KMS-11 (cell line): ENCODE data around the gene C1orf35.

Source experiments
- H2AFZ ChIP-seq: fragments of 200-600 bp; sonication (generic); 2 replicates; pipeline ENCODE4 v1.6.1; 2016; ENCODE audit warnings: antibody characterized with exemption, mixed run types, low read depth
- H3K27ac ChIP-seq: fragments of 200-600 bp; sonication (generic); 2 replicates; pipeline ENCODE4 v1.6.1; 2016; ENCODE audit warnings: mild to moderate bottlenecking, mixed run types
- H3K27me3 ChIP-seq: fragments of 200-600 bp; sonication (generic); 2 replicates; pipeline ENCODE4 v1.6.1; 2017; ENCODE audit warnings: mild to moderate bottlenecking, low read depth, mixed run types, moderate library complexity; ENCODE audit not compliant: insufficient read depth
- H3K36me3 ChIP-seq: fragments of 200-600 bp; sonication (generic); 2 replicates; pipeline ENCODE4 v1.6.1; 2017; ENCODE audit warnings: mild to moderate bottlenecking, mixed run types; ENCODE audit not compliant: insufficient read depth
- H3K4me1 ChIP-seq: fragments of 200-600 bp; sonication (generic); 2 replicates; pipeline ENCODE4 v1.6.1; 2016; ENCODE audit warnings: mild to moderate bottlenecking, low read depth, mixed run types; ENCODE audit not compliant: poor library complexity, severe bottlenecking
- H3K4me2 ChIP-seq: fragments of 200-600 bp; sonication (generic); 2 replicates; pipeline ENCODE4 v1.7.0; 2016; ENCODE audit warnings: mild to moderate bottlenecking, mixed run types
- H3K4me3 ChIP-seq: fragments of 200-600 bp; sonication (generic); IDR thresholded peaks from 2 replicates; pipeline ENCODE4 v1.6.1; 2017; ENCODE audit warnings: low read depth, low read length, mixed read lengths; ENCODE audit not compliant: insufficient read depth
- H3K79me2 ChIP-seq: fragments of 200-600 bp; sonication (generic); 2 replicates; pipeline ENCODE4 v1.6.1; 2016; ENCODE audit warnings: low read depth, mixed run types; ENCODE audit not compliant: insufficient read depth
- H3K9ac ChIP-seq: fragments of 200-600 bp; sonication (generic); 2 replicates; pipeline ENCODE4 v1.6.1; 2016; ENCODE audit warnings: mild to moderate bottlenecking, mixed run types
- H4K20me1 ChIP-seq: fragments of 200-600 bp; sonication (generic); 2 replicates; pipeline ENCODE4 v1.6.1; 2016; ENCODE audit warnings: mild to moderate bottlenecking, mixed run types; ENCODE audit not compliant: insufficient read depth
- TF ChIP-seq, protein P1 (sequence below): fragments of 200-600 bp; sonication (generic); conservative IDR thresholded peaks from 2 replicates; pipeline ENCODE4 v1.6.1; 2017; ENCODE audit warnings: low read depth, mild to moderate bottlenecking, antibody characterized with exemption, low read length, moderate library complexity, mixed read lengths

The C1orf35 gene

DNA sequence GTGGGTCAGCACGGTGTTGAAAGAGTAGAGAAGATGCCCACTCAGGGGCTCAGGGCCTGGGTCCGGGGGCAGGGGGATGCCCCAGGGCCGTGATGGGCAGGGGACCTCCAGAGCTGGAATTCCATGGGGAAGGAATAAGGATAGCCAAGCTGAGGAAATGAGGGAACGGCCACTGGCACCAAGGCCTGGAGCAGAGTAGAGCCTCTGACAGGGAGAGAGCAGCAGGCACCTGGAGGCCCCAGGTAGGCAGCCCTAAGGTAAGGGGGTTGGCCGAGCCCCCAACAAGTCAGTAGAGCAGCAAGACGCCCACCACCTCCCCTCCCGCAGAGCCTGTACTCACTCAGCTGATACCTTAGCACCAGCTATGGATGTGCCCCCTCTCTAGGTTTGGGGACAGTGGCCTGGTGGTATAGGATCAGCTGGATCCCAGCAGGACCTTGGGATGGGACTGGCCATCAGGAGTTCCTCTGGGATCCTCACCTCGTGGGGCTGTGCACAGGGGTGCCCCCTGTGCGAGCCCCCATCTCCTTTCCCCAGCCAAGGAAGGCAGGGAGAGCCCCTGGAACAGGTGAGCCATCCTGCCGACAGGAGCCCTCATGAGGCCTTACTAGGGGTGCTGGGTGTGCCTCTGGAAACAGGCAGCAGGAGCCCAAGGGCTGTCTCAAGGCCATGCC is 41.6 kb downstream of the C1orf35 start:
- TF ChIP-seq, protein P1, sequence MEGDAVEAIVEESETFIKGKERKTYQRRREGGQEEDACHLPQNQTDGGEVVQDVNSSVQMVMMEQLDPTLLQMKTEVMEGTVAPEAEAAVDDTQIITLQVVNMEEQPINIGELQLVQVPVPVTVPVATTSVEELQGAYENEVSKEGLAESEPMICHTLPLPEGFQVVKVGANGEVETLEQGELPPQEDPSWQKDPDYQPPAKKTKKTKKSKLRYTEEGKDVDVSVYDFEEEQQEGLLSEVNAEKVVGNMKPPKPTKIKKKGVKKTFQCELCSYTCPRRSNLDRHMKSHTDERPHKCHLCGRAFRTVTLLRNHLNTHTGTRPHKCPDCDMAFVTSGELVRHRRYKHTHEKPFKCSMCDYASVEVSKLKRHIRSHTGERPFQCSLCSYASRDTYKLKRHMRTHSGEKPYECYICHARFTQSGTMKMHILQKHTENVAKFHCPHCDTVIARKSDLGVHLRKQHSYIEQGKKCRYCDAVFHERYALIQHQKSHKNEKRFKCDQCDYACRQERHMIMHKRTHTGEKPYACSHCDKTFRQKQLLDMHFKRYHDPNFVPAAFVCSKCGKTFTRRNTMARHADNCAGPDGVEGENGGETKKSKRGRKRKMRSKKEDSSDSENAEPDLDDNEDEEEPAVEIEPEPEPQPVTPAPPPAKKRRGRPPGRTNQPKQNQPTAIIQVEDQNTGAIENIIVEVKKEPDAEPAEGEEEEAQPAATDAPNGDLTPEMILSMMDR: no peak
- Histone ChIP-seq H3K27me3 (peaks cover 5% of the 10 kb centered on the region), H4K20me1 (no peaks in the 10 kb centered on the region), H2AFZ (no peak overlapping the region), H3K79me2 (no peaks in the 10 kb centered on the region), H3K36me3 (no peaks in the 10 kb centered on the region), H3K4me3 (no peak overlapping the region), H3K9ac (no peak overlapping the region), H3K4me1 (no peaks in the 10 kb centered on the region), H3K27ac (no peak overlapping the region), H3K4me2 (no peak overlapping the region)

DNA sequence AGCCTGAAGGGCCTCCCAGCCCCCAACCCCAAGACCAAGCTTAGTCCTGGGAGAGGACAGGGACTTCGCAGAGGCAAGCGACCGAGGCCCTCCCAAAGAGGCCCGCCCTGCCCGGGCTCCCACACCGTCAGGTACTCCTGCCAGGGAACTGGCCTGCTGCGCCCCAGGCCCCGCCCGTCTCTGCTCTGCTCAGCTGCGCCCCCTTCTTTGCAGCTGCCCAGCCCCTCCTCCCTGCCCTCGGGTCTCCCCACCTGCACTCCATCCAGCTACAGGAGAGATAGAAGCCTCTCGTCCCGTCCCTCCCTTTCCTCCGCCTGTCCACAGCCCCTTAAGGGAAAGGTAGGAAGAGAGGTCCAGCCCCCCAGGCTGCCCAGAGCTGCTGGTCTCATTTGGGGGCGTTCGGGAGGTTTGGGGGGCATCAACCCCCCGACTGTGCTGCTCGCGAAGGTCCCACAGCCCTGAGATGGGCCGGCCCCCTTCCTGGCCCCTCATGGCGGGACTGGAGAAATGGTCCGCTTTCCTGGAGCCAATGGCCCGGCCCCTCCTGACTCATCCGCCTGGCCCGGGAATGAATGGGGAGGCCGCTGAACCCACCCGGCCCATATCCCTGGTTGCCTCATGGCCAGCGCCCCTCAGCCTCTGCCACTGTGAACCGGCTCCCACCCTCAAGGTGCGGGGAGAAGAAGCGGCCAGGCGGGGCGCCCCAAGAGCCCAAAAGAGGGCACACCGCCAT is 42.5 kb downstream of the C1orf35 start:
- peak overlapping the region; percentile 76 for H3K4me3 ChIP-seq
- no peaks in the 10 kb centered on the region for H3K79me2 ChIP-seq
- H4K20me1 ChIP-seq: no peaks in the 10 kb centered on the region
- H3K27ac ChIP-seq: no peak overlapping the region
- TF ChIP-seq, protein P1: no peak
- peak overlapping the region; percentile 77 for H3K4me2 ChIP-seq
- no peak overlapping the region; the same call in 1 of the 2 replicates for H3K9ac ChIP-seq
- peak overlapping the region; percentile 98 for H2AFZ ChIP-seq
- H3K36me3 ChIP-seq: no peaks in the 10 kb centered on the region
- no peaks in the 10 kb centered on the region; the same call in 1 of the 2 replicates for H3K27me3 ChIP-seq
- H3K4me1 ChIP-seq: no peaks in the 10 kb centered on the region

DNA sequence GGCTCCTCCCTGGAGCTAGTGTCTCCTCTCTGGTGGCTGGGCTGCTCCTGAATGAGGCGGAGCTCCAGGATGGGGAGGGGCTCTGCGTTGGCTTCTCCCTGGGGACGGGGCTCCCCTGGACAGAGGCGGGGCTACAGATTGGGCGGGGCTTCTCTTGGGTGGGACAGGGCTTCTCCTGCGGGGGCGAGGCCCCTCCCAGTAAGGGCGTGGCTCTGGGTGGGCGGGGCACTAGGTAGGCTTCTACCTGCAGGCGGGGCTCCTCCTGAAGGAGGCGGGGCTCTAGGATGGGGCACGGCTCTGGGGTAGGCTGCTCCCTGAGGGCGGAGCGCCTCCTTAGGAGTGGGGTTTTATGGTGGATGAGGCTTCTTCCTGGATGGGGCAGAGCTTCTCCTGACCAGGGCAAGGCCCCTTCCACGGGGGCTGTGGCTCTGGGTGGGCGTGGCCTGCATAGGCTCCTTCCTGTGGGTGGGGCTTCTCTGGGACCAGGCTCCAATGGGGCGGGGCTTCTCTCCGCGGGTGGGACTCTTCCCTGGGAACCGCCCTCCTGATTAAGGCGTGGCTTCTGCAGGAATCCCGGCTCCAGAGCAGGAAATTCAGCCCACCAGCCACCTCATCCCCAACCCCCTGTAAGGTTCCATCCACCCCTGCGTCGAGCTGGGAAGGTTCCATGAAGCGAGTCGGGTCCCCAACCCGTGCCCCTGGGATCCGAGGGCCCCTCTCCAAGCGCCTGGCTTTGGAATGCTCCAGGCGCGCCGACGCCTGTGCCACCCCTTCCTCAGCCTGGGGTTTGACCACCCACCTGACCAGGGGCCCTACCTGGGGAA is 43.3 kb downstream of the C1orf35 start:
- Histone ChIP-seq H3K4me2 (peak overlapping the region; percentile 77), H3K4me3 (peak overlapping the region; percentile 76), H3K4me1 (no peaks in the 10 kb centered on the region), H4K20me1 (no peaks in the 10 kb centered on the region), H3K9ac (no peak overlapping the region; the same call in 1 of the 2 replicates), H3K36me3 (no peaks in the 10 kb centered on the region), H3K27me3 (no peaks in the 10 kb centered on the region; the same call in 1 of the 2 replicates), H3K27ac (no peak overlapping the region), H3K79me2 (no peaks in the 10 kb centered on the region), H2AFZ (peak overlapping the region; percentile 98)
- TF ChIP-seq, protein P1: no peak

DNA sequence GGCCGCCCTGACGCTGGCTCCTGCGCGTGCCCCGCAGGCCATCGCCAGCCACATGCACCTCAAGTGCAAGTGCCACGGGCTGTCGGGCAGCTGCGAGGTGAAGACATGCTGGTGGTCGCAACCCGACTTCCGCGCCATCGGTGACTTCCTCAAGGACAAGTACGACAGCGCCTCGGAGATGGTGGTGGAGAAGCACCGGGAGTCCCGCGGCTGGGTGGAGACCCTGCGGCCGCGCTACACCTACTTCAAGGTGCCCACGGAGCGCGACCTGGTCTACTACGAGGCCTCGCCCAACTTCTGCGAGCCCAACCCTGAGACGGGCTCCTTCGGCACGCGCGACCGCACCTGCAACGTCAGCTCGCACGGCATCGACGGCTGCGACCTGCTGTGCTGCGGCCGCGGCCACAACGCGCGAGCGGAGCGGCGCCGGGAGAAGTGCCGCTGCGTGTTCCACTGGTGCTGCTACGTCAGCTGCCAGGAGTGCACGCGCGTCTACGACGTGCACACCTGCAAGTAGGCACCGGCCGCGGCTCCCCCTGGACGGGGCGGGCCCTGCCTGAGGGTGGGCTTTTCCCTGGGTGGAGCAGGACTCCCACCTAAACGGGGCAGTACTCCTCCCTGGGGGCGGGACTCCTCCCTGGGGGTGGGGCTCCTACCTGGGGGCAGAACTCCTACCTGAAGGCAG is 44.0 kb downstream of the C1orf35 start:
- TF ChIP-seq, protein P1: no peak
- Histone ChIP-seq H3K4me1 (no peaks in the 10 kb centered on the region), H4K20me1 (no peaks in the 10 kb centered on the region), H3K4me2 (peak overlapping the region; percentile 77; the same call in 1 of the 2 replicates), H3K4me3 (peak overlapping the region; percentile 76), H3K36me3 (no peaks in the 10 kb centered on the region), H3K27ac (no peak overlapping the region), H2AFZ (peak overlapping the region; percentile 98), H3K9ac (no peak overlapping the region), H3K27me3 (no peaks in the 10 kb centered on the region; the same call in 1 of the 2 replicates), H3K79me2 (no peaks in the 10 kb centered on the region)
